Stimulated activated CD8-positive, alpha-beta memory T cell treated with anti-CD3 and anti-CD28 coated beads, Interleukin-15, amount 100 ng/mL, for 4 hours (primary cell): ENCODE data around the gene HECW1.

ENCODE experiments used
- DNase-seq, 2 donors: peaks; one replicate each; pipeline ENCODE4 v3.0.0-alpha.2; 2020; ENCODE audit warnings: low read depth in 2 of 2

Gene HECW1

GRCh38 chr7:43363035-43363791 is 250.8 kb downstream of the HECW1 start:
- DNase-seq, result no peak

- DNase-seq, result no peak
Measured at GRCh38 chr7:43364391-43364790, 251.9 kb downstream of the HECW1 start.

GRCh38 chr7:43372676-43373355 is 260.4 kb downstream of the HECW1 start:
- DNase-seq, result no peak

GRCh38 chr7:43377196-43377960 is 264.9 kb downstream of the HECW1 start:
- no peak for DNase-seq

GRCh38 chr7:43379210-43379609 is 266.8 kb downstream of the HECW1 start:
- no peak for DNase-seq

GRCh38 chr7:43384616-43385308 is 272.3 kb downstream of the HECW1 start:
- DNase-seq, result no peak

GRCh38 chr7:43385309-43385680 is 272.8 kb downstream of the HECW1 start:
- no peak for DNase-seq

GRCh38 chr7:43385856-43386255 is 273.4 kb downstream of the HECW1 start:
- DNase-seq, result no peak

GRCh38 chr7:43387932-43388331 is 275.5 kb downstream of the HECW1 start:
- no peak for DNase-seq

GRCh38 chr7:43390576-43390975 is 278.1 kb downstream of the HECW1 start:
- DNase-seq, result no peak

- no peak for DNase-seq
Measured at GRCh38 chr7:43391518-43391917, 279.1 kb downstream of the HECW1 start.

GRCh38 chr7:43392638-43393330 is 280.3 kb downstream of the HECW1 start:
- no peak for DNase-seq

GRCh38 chr7:43394441-43395130 is 282.1 kb downstream of the HECW1 start:
- no peak for DNase-seq

GRCh38 chr7:43395351-43395750 is 282.9 kb downstream of the HECW1 start:
- no peak for DNase-seq

GRCh38 chr7:43396187-43396740 is 283.8 kb downstream of the HECW1 start:
- no peak for DNase-seq

- no peak for DNase-seq
Measured at GRCh38 chr7:43398831-43399230, 286.4 kb downstream of the HECW1 start.

GRCh38 chr7:43405948-43406347 is 293.5 kb downstream of the HECW1 start:
- DNase-seq, result no peak

- DNase-seq, result no peak
Measured at GRCh38 chr7:43406961-43407360, 294.5 kb downstream of the HECW1 start.

GRCh38 chr7:43408981-43409380 is 296.5 kb downstream of the HECW1 start:
- no peak for DNase-seq

- DNase-seq, result no peak
Measured at GRCh38 chr7:43417455-43417854, 305.0 kb downstream of the HECW1 start.

- no peak for DNase-seq
Measured at GRCh38 chr7:43430411-43430810, 318.0 kb downstream of the HECW1 start.
